ENCODE results near the gene ZC3H18. TPM values are rescaled to one million over a fixed set of nuclear protein-coding genes. Genes with fewer than 3 reads are reported as not detected.

ZC3H18 gene
- total RNA-seq, 6 experiments from 2014 or later: 37.9 to 49.3 (median 42.8) TPM

DNA sequence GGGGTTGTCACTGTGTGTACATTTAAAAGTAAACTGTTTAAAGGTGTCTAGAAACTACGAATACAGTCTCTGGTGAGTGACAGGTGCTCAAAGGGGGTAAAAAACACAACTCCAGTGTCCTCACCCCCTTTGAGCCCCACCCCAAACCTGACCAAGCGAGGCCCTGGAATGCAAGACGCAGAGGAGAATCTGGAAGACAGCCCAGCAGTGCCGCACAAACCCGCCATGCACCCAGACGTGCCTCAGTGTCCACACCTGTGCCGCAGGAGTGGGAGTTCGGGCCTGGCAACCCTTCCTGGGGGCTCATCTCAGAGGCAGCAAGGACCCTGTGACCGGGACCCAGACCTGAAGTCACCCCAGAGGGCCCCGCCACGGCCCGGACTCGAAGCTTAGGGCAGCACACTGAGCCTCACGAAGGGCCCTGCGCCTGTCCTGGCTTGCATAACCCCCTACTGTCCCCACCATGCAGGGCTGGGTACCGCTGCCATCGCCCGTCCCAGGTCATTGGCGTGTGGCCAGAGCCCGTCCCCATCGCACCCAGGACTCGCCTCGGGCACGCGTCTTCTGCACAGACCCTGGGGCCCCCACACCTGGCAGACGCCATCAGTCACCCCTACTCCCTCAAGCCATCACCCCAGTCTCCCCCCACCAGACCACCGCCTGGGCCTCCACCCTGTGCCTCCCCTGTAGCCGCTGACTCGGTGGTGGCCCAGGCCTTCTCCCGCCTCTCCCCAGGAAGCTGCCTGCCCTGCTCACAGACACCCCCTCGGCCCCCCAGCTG is 33.0 kb upstream of the ZC3H18 start:
- H3K27me3 Mint-ChIP-seq (ENCODE audit: insufficient read depth): peaks cover 15% of the 10 kb centered on the region
- H3K4me3 Mint-ChIP-seq: no peak overlapping the region
- peaks cover under 1% of the 10 kb centered on the region for H3K36me3 Mint-ChIP-seq (ENCODE audit: low read depth)
- H3K9me3 Mint-ChIP-seq: peaks cover 5% of the 10 kb centered on the region
- peaks cover 6% of the 10 kb centered on the region; the same call in 1 of the 2 replicates for H3K4me1 Mint-ChIP-seq (ENCODE audit: low read depth)
- TF ChIP-seq, protein P1, sequence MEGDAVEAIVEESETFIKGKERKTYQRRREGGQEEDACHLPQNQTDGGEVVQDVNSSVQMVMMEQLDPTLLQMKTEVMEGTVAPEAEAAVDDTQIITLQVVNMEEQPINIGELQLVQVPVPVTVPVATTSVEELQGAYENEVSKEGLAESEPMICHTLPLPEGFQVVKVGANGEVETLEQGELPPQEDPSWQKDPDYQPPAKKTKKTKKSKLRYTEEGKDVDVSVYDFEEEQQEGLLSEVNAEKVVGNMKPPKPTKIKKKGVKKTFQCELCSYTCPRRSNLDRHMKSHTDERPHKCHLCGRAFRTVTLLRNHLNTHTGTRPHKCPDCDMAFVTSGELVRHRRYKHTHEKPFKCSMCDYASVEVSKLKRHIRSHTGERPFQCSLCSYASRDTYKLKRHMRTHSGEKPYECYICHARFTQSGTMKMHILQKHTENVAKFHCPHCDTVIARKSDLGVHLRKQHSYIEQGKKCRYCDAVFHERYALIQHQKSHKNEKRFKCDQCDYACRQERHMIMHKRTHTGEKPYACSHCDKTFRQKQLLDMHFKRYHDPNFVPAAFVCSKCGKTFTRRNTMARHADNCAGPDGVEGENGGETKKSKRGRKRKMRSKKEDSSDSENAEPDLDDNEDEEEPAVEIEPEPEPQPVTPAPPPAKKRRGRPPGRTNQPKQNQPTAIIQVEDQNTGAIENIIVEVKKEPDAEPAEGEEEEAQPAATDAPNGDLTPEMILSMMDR (IDR thresholded peaks at IDR 0.05): no peak
- no peak for DNase-seq
- H3K27ac Mint-ChIP-seq: no peak overlapping the region

DNA sequence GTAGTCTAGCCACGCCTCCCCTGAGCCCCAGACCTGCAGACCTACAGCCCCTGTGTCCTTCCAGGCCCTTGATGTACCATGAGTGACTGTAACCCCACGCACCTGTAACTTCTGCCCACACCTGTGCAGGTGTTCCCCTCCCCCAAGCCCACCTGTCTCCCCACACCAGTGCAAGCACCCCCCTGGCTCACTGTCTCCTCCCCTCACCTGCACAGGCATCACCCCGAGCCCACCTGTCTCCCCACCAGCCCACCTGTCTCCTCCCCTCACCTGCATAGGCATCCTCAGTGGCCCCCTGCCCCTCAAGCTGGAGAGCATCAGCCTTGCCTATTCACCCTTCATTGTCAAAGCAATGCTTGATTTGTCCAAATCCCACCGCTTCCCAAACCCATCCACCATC is 32.3 kb upstream of the ZC3H18 start:
- peaks cover 18% of the 10 kb centered on the region for H3K27me3 Mint-ChIP-seq (ENCODE audit: insufficient read depth)
- peaks cover 12% of the 10 kb centered on the region for H3K9me3 Mint-ChIP-seq
- H3K36me3 Mint-ChIP-seq (ENCODE audit: low read depth): peaks cover 8% of the 10 kb centered on the region
- H3K27ac Mint-ChIP-seq: no peak overlapping the region
- peaks cover 6% of the 10 kb centered on the region; the same call in 1 of the 2 replicates for H3K4me1 Mint-ChIP-seq (ENCODE audit: low read depth)
- TF ChIP-seq, protein P1 (IDR thresholded peaks at IDR 0.05): no peak
- no peak overlapping the region for H3K4me3 Mint-ChIP-seq
- no peak for DNase-seq

DNA sequence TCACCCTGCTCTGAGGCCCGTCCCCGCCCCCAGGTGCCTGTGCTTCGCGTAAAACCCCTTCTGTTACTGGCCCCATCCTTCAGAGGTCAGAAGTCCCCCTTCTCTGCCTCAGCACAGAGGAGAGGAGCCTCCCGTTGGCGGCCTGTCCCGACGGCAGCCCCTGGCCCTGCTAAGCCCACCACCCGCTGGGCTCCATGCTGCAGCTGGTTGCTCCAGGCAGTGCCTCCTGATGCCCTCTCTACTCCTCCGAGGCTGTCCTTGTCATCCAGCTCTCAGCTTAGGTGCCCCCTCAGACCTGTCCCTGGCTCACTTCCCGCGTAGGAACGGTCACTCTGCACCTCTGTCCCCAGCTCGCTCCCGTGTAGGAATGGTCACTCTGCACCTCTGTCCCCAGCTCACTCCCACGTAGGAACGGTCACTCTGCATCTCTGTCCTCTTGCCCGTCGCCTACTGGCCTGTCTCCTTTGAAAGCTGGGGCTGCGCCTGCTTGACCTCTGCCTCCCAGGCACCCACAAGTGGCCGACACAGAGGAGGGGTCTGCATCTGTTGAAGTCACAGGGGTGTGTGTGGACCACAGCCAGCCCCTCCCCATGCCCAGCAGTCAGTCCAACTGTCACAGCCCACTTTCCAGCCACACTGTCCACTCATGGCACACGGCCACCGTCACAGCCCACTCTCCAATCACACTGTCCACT is 31.7 kb upstream of the ZC3H18 start:
- TF ChIP-seq, protein P1 (IDR thresholded peaks at IDR 0.05): no peak
- Mint-ChIP-seq H3K27ac (no peak overlapping the region), H3K4me1 (ENCODE audit: low read depth) (peaks cover 6% of the 10 kb centered on the region; the same call in 1 of the 2 replicates)

DNA sequence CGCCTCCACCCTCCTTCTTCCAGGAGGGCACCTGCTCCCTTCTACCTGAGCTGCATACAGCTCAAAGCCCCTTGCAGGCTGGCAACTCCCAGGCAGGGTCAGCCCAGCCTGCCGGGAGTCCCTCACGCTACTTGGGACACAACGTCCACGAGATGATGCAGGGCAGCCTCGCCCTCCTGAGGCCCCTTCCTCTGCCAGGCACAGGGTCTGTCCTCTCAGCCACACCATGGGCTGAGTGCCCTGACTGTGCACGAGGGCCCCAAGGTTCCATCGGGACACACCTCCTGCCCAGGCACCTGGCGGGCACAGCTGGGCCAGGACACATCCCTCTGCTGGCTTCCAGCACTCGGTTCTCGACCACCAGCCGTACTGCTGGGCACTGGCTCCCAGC is 30.9 kb upstream of the ZC3H18 start:
- no peak for DNase-seq
- TF ChIP-seq, protein P1 (IDR thresholded peaks at IDR 0.05): no peak
- no peak overlapping the region for H3K27ac Mint-ChIP-seq
- peaks cover 17% of the 10 kb centered on the region for H3K36me3 Mint-ChIP-seq (ENCODE audit: low read depth)
- H3K4me3 Mint-ChIP-seq: no peak overlapping the region
- peaks cover 26% of the 10 kb centered on the region for H3K27me3 Mint-ChIP-seq (ENCODE audit: insufficient read depth)
- peaks cover 6% of the 10 kb centered on the region; the same call in 1 of the 2 replicates for H3K4me1 Mint-ChIP-seq (ENCODE audit: low read depth)
- H3K9me3 Mint-ChIP-seq: peaks cover 26% of the 10 kb centered on the region

More for the DNA sequence above, 31.7 kb upstream of the ZC3H18 start:
- peaks cover 14% of the 10 kb centered on the region for H3K36me3 Mint-ChIP-seq (ENCODE audit: low read depth)
- DNase-seq: no peak
- H3K9me3 Mint-ChIP-seq: peaks cover 19% of the 10 kb centered on the region
- H3K27me3 Mint-ChIP-seq (ENCODE audit: insufficient read depth): peaks cover 19% of the 10 kb centered on the region
- no peak overlapping the region for H3K4me3 Mint-ChIP-seq

DNA sequence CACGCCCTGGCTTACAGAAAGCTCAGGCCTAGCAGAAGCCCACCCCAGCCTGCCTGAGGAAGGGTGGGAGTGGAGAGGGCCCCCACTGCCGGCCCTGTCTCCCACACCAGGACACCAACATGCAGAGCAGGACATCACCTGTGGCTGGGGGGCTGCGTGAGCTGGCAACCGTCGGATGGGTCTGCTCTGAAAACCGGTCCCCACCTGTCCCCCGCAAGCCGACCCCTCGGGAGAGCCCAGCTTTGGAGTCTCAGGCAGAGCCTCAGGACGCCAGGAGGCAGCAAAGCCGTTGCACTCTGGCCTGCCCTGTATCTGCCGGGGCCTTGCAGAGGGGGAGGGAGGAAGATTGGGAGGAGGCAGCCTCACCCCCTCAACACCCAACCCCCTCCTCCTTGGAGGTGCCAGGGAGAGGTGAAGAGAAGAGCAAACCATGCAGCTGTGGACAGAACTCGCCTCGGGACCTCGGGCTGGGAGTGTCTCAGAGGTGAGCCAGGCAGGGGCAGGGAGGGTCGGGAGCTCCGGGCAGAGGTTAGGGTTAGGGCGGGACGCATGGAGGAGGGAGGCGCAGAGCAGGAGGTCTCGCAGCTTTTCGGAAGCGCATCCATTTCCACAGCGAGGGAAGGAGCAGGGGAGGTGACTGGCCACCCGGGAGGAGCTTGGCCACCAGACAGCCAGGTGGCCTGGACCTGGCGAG is 30.4 kb upstream of the ZC3H18 start:
- Mint-ChIP-seq H3K9me3 (peaks cover 30% of the 10 kb centered on the region), H3K36me3 (ENCODE audit: low read depth) (peaks cover 17% of the 10 kb centered on the region), H3K4me1 (ENCODE audit: low read depth) (peaks cover 6% of the 10 kb centered on the region; the same call in 1 of the 2 replicates), H3K27me3 (ENCODE audit: insufficient read depth) (peaks cover 26% of the 10 kb centered on the region), H3K4me3 (no peak overlapping the region), H3K27ac (no peak overlapping the region)
- no peak for DNase-seq
- TF ChIP-seq, protein P1 (IDR thresholded peaks at IDR 0.05): peak; percentile 17; the same call in 1 of the 2 replicates
